Caco-2 (cell line): ENCODE results near the gene NCCRP1. TPM values are rescaled to one million over a fixed set of nuclear protein-coding genes. Genes with fewer than 3 reads are reported as not detected.

Experiments used
- BruUV-seq: library from RNA; stranded (reverse); fragments of 400-500 nt; replicated peaks from 2 replicates; lab custom pipeline; 2021; lab: Mats Ljungman, UMichigan
- CTCF ChIA-PET: fragments of 300-600 bp; sonication (Branson Sonifier 250); formaldehyde crosslinking; loops from one replicate; lab custom pipeline; 2022; ENCODE audit warnings: antibody characterized with exemption; lab: Charles Lee
- POLR2A ChIA-PET: fragments of 300-600 bp; sonication (Branson Sonifier 250); formaldehyde crosslinking; loops from one replicate; lab custom pipeline; 2022; ENCODE audit warnings: antibody characterized with exemption; lab: Charles Lee
- DNase-seq, 2 experiments: peaks; one replicate each; pipeline versions ENCODE4 v3.0.0 to v3.0.0-alpha.2; 2020 to 2022
- H3K27me3 ChIP-seq: replicated peaks from 2 replicates; pipeline ENCODE4 v1.6.0; 2011; ENCODE audit warnings: low read length; ENCODE audit not compliant: control insufficient read depth, insufficient read depth
- H3K36me3 ChIP-seq: 2 replicates; pipeline ENCODE4 v1.5.1; 2011; ENCODE audit warnings: low read length; ENCODE audit not compliant: control insufficient read depth, insufficient read depth
- H3K4me1 ChIP-seq: fragments of 250-450 bp; sonication (Bioruptor Pico); 2 replicates; pipeline ENCODE4 v1.5.1; 2020; ENCODE audit warnings: mild to moderate bottlenecking
- H3K4me3 ChIP-seq: 2 replicates; pipeline ENCODE4 v1.5.1; 2011; ENCODE audit warnings: low read depth, mild to moderate bottlenecking, control low read depth, low read length
- H3K9me3 ChIP-seq: fragments of 250-450 bp; sonication (Bioruptor Pico); 2 replicates; pipeline ENCODE4 v1.5.1; 2020; ENCODE audit warnings: mild to moderate bottlenecking, moderate library complexity
- H3K27ac Mint-ChIP-seq: one replicate; pipeline ENCODE4 v1.8.0; 2022; ENCODE audit warnings: mixed read lengths; ENCODE audit not compliant: unreplicated experiment
- H3K27me3 Mint-ChIP-seq: one replicate; pipeline ENCODE4 v1.8.0; 2022; ENCODE audit warnings: mixed read lengths; ENCODE audit not compliant: insufficient read depth, unreplicated experiment
- H3K36me3 Mint-ChIP-seq: one replicate; pipeline ENCODE4 v1.8.0; 2022; ENCODE audit warnings: mild to moderate bottlenecking, mixed read lengths; ENCODE audit not compliant: insufficient read depth, unreplicated experiment
- H3K4me1 Mint-ChIP-seq: one replicate; pipeline ENCODE4 v1.8.0; 2022; ENCODE audit warnings: low read depth, mixed read lengths; ENCODE audit not compliant: unreplicated experiment
- H3K4me3 Mint-ChIP-seq: one replicate; pipeline ENCODE4 v1.8.0; 2022; ENCODE audit warnings: mild to moderate bottlenecking, moderate library complexity, mixed read lengths; ENCODE audit not compliant: unreplicated experiment
- H3K9me3 Mint-ChIP-seq: one replicate; pipeline ENCODE4 v1.8.0; 2022; ENCODE audit warnings: mixed read lengths; ENCODE audit not compliant: unreplicated experiment
- intact Hi-C: fragments of 100-400 bp; cut with micrococcal nuclease; formaldehyde crosslinking; loops from one replicate; pipeline ENCODE4 v1.10.0; 2022; ENCODE audit not compliant: unreplicated experiment
- total RNA-seq: library from RNA; stranded (reverse); gene quantifications from 2 replicates; pipeline ENCODE4 v1.2.3, GENCODE V29; 2022
- TF ChIP-seq, protein P1 (sequence below), 2 experiments: fragments of 200-600 bp in 1 of 2; IDR thresholded peaks; 1 replicate in 1 of 2; 2 replicates in 1 of 2; pipeline versions ENCODE4 v1.5.1 to v1.8.0; 2011 to 2022; ENCODE audit warnings: antibody characterized with exemption in 1 of 2, control low read depth in 1 of 2, inconsistent platforms in 1 of 2, low read depth in 1 of 2, low read length in 1 of 2, mild to moderate bottlenecking in 1 of 2, moderate library complexity in 1 of 2; ENCODE audit not compliant: insufficient read depth in 1 of 2, severe bottlenecking in 1 of 2, unreplicated experiment in 1 of 2

Gene NCCRP1
- total RNA-seq, 1 experiment from 2014 or later = 0.39 TPM

DNA sequence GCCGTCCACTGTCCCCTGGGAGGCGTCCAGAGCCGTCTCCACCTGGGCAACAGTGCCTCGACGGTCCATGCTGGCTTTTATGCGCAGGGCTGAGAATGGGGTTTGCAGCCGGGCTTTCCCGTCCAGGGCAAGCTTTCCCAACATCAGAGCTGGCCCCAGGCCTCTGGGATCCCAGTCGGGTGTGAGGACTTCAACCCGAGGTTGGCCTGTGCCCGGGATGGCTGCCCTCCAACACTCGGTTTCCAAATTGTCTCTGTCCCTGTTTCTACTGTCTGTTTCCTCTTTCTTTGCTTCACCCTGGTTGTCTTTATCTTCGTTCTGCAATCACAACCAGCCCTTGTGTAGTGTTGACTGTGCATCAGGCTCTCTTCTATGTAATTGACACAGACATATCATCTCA lies 52.0 kb downstream of the NCCRP1 start, which contains the start of gene IFNL4:
Gene IFNL4, minus strand, starts transcription at position 51 of the 400 bp plus-strand sequence.
- TF ChIP-seq, protein P1, sequence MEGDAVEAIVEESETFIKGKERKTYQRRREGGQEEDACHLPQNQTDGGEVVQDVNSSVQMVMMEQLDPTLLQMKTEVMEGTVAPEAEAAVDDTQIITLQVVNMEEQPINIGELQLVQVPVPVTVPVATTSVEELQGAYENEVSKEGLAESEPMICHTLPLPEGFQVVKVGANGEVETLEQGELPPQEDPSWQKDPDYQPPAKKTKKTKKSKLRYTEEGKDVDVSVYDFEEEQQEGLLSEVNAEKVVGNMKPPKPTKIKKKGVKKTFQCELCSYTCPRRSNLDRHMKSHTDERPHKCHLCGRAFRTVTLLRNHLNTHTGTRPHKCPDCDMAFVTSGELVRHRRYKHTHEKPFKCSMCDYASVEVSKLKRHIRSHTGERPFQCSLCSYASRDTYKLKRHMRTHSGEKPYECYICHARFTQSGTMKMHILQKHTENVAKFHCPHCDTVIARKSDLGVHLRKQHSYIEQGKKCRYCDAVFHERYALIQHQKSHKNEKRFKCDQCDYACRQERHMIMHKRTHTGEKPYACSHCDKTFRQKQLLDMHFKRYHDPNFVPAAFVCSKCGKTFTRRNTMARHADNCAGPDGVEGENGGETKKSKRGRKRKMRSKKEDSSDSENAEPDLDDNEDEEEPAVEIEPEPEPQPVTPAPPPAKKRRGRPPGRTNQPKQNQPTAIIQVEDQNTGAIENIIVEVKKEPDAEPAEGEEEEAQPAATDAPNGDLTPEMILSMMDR (IDR thresholded peaks at IDR 0.05; ENCODE audit: insufficient read depth in 1 of 2, low read depth in 1 of 2, low read length in 1 of 2, severe bottlenecking in 1 of 2, unreplicated experiment in 1 of 2) = no peak
- Histone ChIP-seq H3K27me3 (no peaks in the 10 kb centered on the region), H3K9me3 (no peaks in the 10 kb centered on the region), H3K36me3 (no peaks in the 10 kb centered on the region), H3K4me1 (peaks cover 26% of the 10 kb centered on the region), H3K4me3 (no peak within 1 kb of the TSS)
- Mint-ChIP-seq H3K4me3 (no peak within 1 kb of the TSS), H3K9me3 (peaks cover 12% of the 10 kb centered on the region), H3K27ac (no peak within 1 kb of the TSS), H3K4me1 (peaks cover 23% of the 10 kb centered on the region), H3K27me3 (no peaks in the 10 kb centered on the region), H3K36me3 (no peaks in the 10 kb centered on the region)
- ChIA-PET POLR2A (no interaction called here), CTCF (no interaction called here)
- no peak for DNase-seq
- BruUV-seq = no TSS peak
- intact Hi-C loops = no loop called here

DNA sequence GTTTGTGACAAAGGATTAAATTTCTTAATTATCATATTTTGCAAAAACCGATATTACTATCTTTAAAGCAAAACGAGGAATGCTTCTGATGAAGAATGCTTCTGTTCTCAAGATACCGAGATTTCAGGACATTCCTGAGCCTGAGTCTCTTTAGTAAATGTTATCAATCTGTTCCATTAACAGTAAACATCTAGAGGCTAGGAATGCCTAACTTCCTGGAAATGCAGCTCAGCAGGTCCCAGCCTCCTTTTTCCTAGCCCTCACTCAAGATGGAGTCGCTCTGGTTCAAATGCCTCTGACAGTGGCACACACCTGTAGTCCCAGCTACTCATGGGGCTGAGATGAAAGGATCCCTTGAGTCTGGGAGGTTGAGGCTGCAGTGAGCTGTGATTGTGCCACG lies 54.3 kb downstream of the NCCRP1 start:
- no peak overlapping the region for H3K4me3 Mint-ChIP-seq
- peaks cover 6% of the 10 kb centered on the region for H3K36me3 Mint-ChIP-seq
- Histone ChIP-seq H3K4me3 (no peak overlapping the region), H3K4me1 (peaks cover 42% of the 10 kb centered on the region), H3K27me3 (no peaks in the 10 kb centered on the region), H3K9me3 (0 out of 2 replicates have a peak, but pooled peaks cover 3% of the 10 kb centered on the region), H3K36me3 (no peaks in the 10 kb centered on the region)
- peaks cover 12% of the 10 kb centered on the region for H3K9me3 Mint-ChIP-seq
- intact Hi-C loops = loop anchor here (2.0 kb wide), 1 partner anchor 58 kb away; no protein-coding TSS in a partner anchor
- CTCF ChIA-PET = interaction anchor here (0.6 kb wide), 1 partner anchor 55 kb away, joined by 9 read pairs; no protein-coding TSS in a partner anchor
- POLR2A ChIA-PET = interaction anchor here (0.6 kb wide), 1 partner anchor 27 kb away, joined by 6 read pairs; no protein-coding TSS in a partner anchor
- TF ChIP-seq, protein P1 (IDR thresholded peaks at IDR 0.05; ENCODE audit: insufficient read depth in 1 of 2, low read depth in 1 of 2, low read length in 1 of 2, severe bottlenecking in 1 of 2, unreplicated experiment in 1 of 2) = no peak
- no peaks in the 10 kb centered on the region for H3K27me3 Mint-ChIP-seq
- peak overlapping the region; percentile 18 for H3K27ac Mint-ChIP-seq
- H3K4me1 Mint-ChIP-seq = peaks cover 35% of the 10 kb centered on the region
- BruUV-seq = no TSS peak
- DNase-seq = no peak

Other genes with a start within 250 kb of the NCCRP1 start
- gene FBXO17, start 221.2 kb upstream of the NCCRP1 start, total RNA-seq = 42.8 and 45.2 TPM in 2 replicates
- gene FBXO27, start 164.4 kb upstream of the NCCRP1 start, total RNA-seq = 3.4 and 3.8 TPM in 2 replicates
- gene ACP7, start 112.6 kb upstream of the NCCRP1 start, total RNA-seq = 0.45 and 0.46 TPM in 2 replicates
- gene PAK4, start 71.2 kb upstream of the NCCRP1 start, total RNA-seq = 98.6 and 112 TPM in 2 replicates
- gene SYCN, start 7.3 kb downstream of the NCCRP1 start, total RNA-seq = not detected in 2 replicates
- gene IFNL3, start 48.0 kb downstream of the NCCRP1 start, total RNA-seq = not detected in 2 replicates
- gene IFNL4, start 51.9 kb downstream of the NCCRP1 start, total RNA-seq = not detected in 2 replicates
- gene IFNL2, start 71.4 kb downstream of the NCCRP1 start, total RNA-seq = not detected in 2 replicates
- gene IFNL1, start 99.4 kb downstream of the NCCRP1 start, total RNA-seq = not detected in 2 replicates
- 21.1 and 21.2 TPM in 2 replicates for gene LRFN1, start 123.9 kb downstream of the NCCRP1 start, total RNA-seq
- 0.91 TPM in 1 of 2 replicates, not detected in the other for gene GMFG, start 139.1 kb downstream of the NCCRP1 start, total RNA-seq
- gene SAMD4B, start 145.5 kb downstream of the NCCRP1 start, total RNA-seq = 132 and 147 TPM in 2 replicates
- 57.9 and 59.0 TPM in 2 replicates for gene PAF1, start 194.1 kb downstream of the NCCRP1 start, total RNA-seq
- gene MED29, start 194.4 kb downstream of the NCCRP1 start, total RNA-seq = 50.3 and 50.8 TPM in 2 replicates
- gene ZFP36, start 209.9 kb downstream of the NCCRP1 start, total RNA-seq = 25.8 and 29.7 TPM in 2 replicates
- 49.8 and 64.1 TPM in 2 replicates for gene PLEKHG2, start 215.7 kb downstream of the NCCRP1 start, total RNA-seq
- 2,801 and 3,019 TPM in 2 replicates for gene RPS16, start 239.0 kb downstream of the NCCRP1 start, total RNA-seq
- gene SUPT5H, start 248.6 kb downstream of the NCCRP1 start, total RNA-seq = 171 and 188 TPM in 2 replicates